ENCODE measurements around the gene ORM1. TPM values are rescaled to one million over a fixed set of nuclear protein-coding genes. Genes with fewer than 3 reads are reported as not detected.

ORM1 gene
- total and polyA plus RNA-seq, 2 of the 8 experiments (the other 6 are each of a cell fraction or from before 2014, with no cell fraction given) = 0.32 TPM; not detected in 1

DNA sequence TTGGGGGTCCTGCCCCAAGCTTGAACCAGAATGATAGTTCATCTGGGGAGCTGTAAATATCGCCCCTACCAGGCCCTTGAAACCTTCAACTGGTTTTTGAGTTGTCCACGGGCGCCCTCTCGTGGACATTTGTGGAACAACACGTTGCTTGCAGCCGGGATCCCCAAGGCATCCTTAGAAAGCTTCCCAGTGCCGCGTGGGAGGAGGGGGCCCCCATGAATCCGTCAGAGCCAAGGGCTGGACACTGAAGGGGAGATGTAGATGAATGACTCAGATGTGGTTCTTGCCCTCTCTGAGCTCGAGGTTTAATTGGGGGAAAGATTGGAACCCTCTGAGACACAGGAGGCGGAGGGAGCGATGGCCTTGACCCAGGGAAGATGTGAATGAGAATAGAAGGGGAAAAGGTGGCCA, 31.8 kb upstream of the ORM1 start:
- Histone ChIP-seq H4K8ac (ENCODE audit: extremely low read depth, insufficient read depth, low read length) (no peak overlapping the region), H3K18ac (ENCODE audit: extremely low read depth, low read length) (no peak overlapping the region), H2BK20ac (ENCODE audit: low read length) (no peak overlapping the region), H3K23ac (ENCODE audit: insufficient read length) (no peak overlapping the region), H3K23me2 (ENCODE audit: low read depth, low read length) (no peaks in the 10 kb centered on the region), H4K91ac (replicated peaks; ENCODE audit: insufficient read length, low read length) (no peak overlapping the region), H2BK15ac (ENCODE audit: low read length) (no peak overlapping the region), H3K79me1 (ENCODE audit: low read depth, low read length) (no peaks in the 10 kb centered on the region), H3K4me2 (ENCODE audit: insufficient read depth in 1 of 2, low read depth in 2 of 2, low read length in 2 of 2) (no peak overlapping the region), H3K4me1 (replicated peaks in 1 of 4; ENCODE audit: control insufficient read depth in 3 of 4, insufficient read depth in 4 of 4, low read length in 3 of 4) (peaks cover 0 to 13% (median 2%) of the 10 kb centered on the region in 4 experiments; a peak in 5 of 7 replicates), H3K9me3 (ENCODE audit: insufficient read depth in 2 of 2, low read depth in 1 of 2, low read length in 1 of 2) (peaks cover 0 to 10% of the 10 kb centered on the region in 2 experiments; a peak in 2 of 4 replicates), H2BK12ac (ENCODE audit: low read depth, low read length) (no peak overlapping the region), H3K56ac (replicated peaks; ENCODE audit: insufficient read length, low read depth, low read length) (no peak overlapping the region), H3K4ac (replicated peaks; ENCODE audit: insufficient read length, low read depth, low read length) (no peak overlapping the region), H4K5ac (ENCODE audit: insufficient read length, low read depth, low read length) (no peak overlapping the region), H3K27me3 (replicated peaks in 1 of 4; ENCODE audit: control insufficient read depth in 3 of 4, extremely low read depth in 1 of 4, insufficient read depth in 3 of 4, low read length in 3 of 4) (no peaks in the 10 kb centered on the region), H2AFZ (ENCODE audit: low read length) (no peak overlapping the region), H3K9ac (replicated peaks in 1 of 4; ENCODE audit: extremely low read depth in 1 of 4, low read depth in 3 of 4, low read length in 3 of 4) (no peak overlapping the region), H4K20me1 (replicated peaks in 1 of 2; ENCODE audit: control insufficient read depth in 1 of 2, insufficient read depth in 2 of 2, low read length in 2 of 2) (peaks cover 0 to 4% of the 10 kb centered on the region in 2 experiments), H2AK5ac (ENCODE audit: low read depth, low read length) (no peak overlapping the region), H3K4me3 (ENCODE audit: extremely low read depth in 1 of 4, insufficient read depth in 2 of 4, low read depth in 3 of 4, low read length in 4 of 4) (no peak overlapping the region), H3K36me3 (ENCODE audit: control insufficient read depth in 2 of 4, insufficient read depth in 4 of 4, low read length in 3 of 4) (peaks cover 3 to 20% (median 12%) of the 10 kb centered on the region in 4 experiments; a peak in 6 of 8 replicates), H3K79me2 (ENCODE audit: control insufficient read depth in 1 of 2, insufficient read depth in 2 of 2, low read length in 2 of 2) (no peaks in the 10 kb centered on the region), H3K14ac (ENCODE audit: insufficient read length) (no peak overlapping the region), H2BK5ac (ENCODE audit: low read depth, low read length) (no peak overlapping the region; the same call in 1 of the 2 replicates), H2BK120ac (replicated peaks; ENCODE audit: low read depth, low read length) (no peak overlapping the region), H3K27ac (ENCODE audit: low read depth, low read length) (no peak overlapping the region)
- DNase-seq (ENCODE audit: low read depth in 1 of 2, low spot score in 2 of 2) = peak; percentile 62 to 97
- CTCF ChIA-PET (ENCODE audit: partially characterized antibody) = interaction anchor here (0.6 to 6.3 kb wide), 61 partner anchors 9 to 257 kb away, joined by 3 to 205 read pairs (median 6); partner anchors contain the start of genes AMBP, COL27A1 and KIF12
- peak; percentile 85 for FAIRE-seq
- POLR2A ChIA-PET (ENCODE audit: partially characterized antibody) = interaction anchor here (0.9 to 1.6 kb wide), 4 partner anchors 9 to 408 kb away, joined by 3 to 8 read pairs (median 3); no protein-coding TSS in a partner anchor
- 20% methylated on average over 12 of the region's 12 CpGs; no CpG with 5 or more reads in 1 of the 2 experiments for WGBS, 2 experiments (ENCODE audit: extremely low coverage in 1 of 2, insufficient coverage in 1 of 2, insufficient read length in 1 of 2, insufficient replicate concordance in 2 of 2, low coverage in 1 of 2, low lambda C conversion rate in 2 of 2, missing lambda C conversion rate in 1 of 2)
- TF ChIP-seq, protein P1, sequence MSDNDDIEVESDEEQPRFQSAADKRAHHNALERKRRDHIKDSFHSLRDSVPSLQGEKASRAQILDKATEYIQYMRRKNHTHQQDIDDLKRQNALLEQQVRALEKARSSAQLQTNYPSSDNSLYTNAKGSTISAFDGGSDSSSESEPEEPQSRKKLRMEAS (IDR thresholded peaks at IDR 0.05) = peak; percentile 65
- no peak for TF ChIP-seq CREB1 (IDR thresholded peaks at IDR 0.05)
- no peak for TF ChIP-seq YY1 (IDR thresholded peaks at IDR 0.05; ENCODE audit: low read depth, low read length)
- no peak for TF ChIP-seq JUN (IDR thresholded peaks at IDR 0.05; ENCODE audit: low read depth, low read length)
- TF ChIP-seq TBP (IDR thresholded peaks at IDR 0.05; ENCODE audit: low read depth, low read length) = no peak
- 0 out of 2 replicates have a peak, but pooled peaks have one; percentile 49 for TF ChIP-seq EGR1 (IDR thresholded peaks at IDR 0.05; ENCODE audit: borderline replicate concordance, low read depth, low read length)
- peak; percentile 92 to 94 for TF ChIP-seq RAD21 (IDR thresholded peaks at IDR 0.05 in 1 of 2, conservative IDR thresholded peaks at IDR 0.05 in 1 of 2; ENCODE audit: low read depth in 2 of 2, low read length in 2 of 2)
- TF ChIP-seq TAF1 (IDR thresholded peaks at IDR 0.05; ENCODE audit: low read depth, low read length) = no peak
- TF ChIP-seq, protein P2, sequence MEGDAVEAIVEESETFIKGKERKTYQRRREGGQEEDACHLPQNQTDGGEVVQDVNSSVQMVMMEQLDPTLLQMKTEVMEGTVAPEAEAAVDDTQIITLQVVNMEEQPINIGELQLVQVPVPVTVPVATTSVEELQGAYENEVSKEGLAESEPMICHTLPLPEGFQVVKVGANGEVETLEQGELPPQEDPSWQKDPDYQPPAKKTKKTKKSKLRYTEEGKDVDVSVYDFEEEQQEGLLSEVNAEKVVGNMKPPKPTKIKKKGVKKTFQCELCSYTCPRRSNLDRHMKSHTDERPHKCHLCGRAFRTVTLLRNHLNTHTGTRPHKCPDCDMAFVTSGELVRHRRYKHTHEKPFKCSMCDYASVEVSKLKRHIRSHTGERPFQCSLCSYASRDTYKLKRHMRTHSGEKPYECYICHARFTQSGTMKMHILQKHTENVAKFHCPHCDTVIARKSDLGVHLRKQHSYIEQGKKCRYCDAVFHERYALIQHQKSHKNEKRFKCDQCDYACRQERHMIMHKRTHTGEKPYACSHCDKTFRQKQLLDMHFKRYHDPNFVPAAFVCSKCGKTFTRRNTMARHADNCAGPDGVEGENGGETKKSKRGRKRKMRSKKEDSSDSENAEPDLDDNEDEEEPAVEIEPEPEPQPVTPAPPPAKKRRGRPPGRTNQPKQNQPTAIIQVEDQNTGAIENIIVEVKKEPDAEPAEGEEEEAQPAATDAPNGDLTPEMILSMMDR (IDR thresholded peaks at IDR 0.05; ENCODE audit: control extremely low read depth in 1 of 3, insufficient read depth in 1 of 3, low read depth in 1 of 3, low read length in 3 of 3) = peak in 2 of 3 experiments; percentile 85 to 92; a peak in 3 of 4 replicates
- TF ChIP-seq GTF2F1 (IDR thresholded peaks at IDR 0.05; ENCODE audit: borderline replicate concordance, low read depth, low read length) = no peak

All from H1 (cell line).